GM12865 (cell line): Measurements from ENCODE around the gene HPS5.

Experiments used
- DNase-seq: peaks from one replicate; pipeline ENCODE4 v3.0.0; 2010; ENCODE audit warnings: low read depth
- H3K4me3 ChIP-seq: 2 replicates; pipeline ENCODE4 v1.5.1; 2011; ENCODE audit warnings: mild to moderate bottlenecking, low read depth, low read length, control low read depth
- CTCF ChIP-seq: IDR thresholded peaks from 2 replicates; pipeline ENCODE4 v1.5.1; 2011; ENCODE audit warnings: low read length, control low read depth, low read depth, inconsistent platforms; ENCODE audit not compliant: insufficient read depth; ENCODE audit errors: missing control alignments

HPS5 gene

GRCh38 chr11:18320617-18321016 lies 1.3 kb downstream of the HPS5 start:
- DNase-seq = peak; percentile 13
- peak overlapping the region; percentile 92 for H3K4me3 ChIP-seq
- no peak for TF ChIP-seq CTCF

- no peak for TF ChIP-seq CTCF
- H3K4me3 ChIP-seq = peak overlapping the region; percentile 92
- DNase-seq = no peak
Measured at GRCh38 chr11:18319914-18320313, 2.0 kb downstream of the HPS5 start.

GRCh38 chr11:18317551-18317950 lies 4.4 kb downstream of the HPS5 start:
- no peak for TF ChIP-seq CTCF
- no peak for DNase-seq
- H3K4me3 ChIP-seq = no peak overlapping the region

- no peak overlapping the region for H3K4me3 ChIP-seq
- no peak for DNase-seq
- no peak for TF ChIP-seq CTCF
Measured at GRCh38 chr11:18315893-18316292, 6.0 kb downstream of the HPS5 start.

GRCh38 chr11:18314784-18315523 lies 7.0 kb downstream of the HPS5 start:
- TF ChIP-seq CTCF = no peak
- H3K4me3 ChIP-seq = no peak overlapping the region
- DNase-seq = no peak

GRCh38 chr11:18313965-18314763 lies 7.8 kb downstream of the HPS5 start:
- no peak for TF ChIP-seq CTCF
- no peak overlapping the region for H3K4me3 ChIP-seq
- DNase-seq = no peak
